Smooth muscle cell of the coronary artery (primary cell): ENCODE results near the gene ZNF804B. TPM values are rescaled to one million over a fixed set of nuclear protein-coding genes. Genes with fewer than 3 reads are reported as not detected.

ENCODE experiments used
- total RNA-seq: library from RNA; depleted of rRNA; stranded (reverse); fragments of >200 nt; gene quantifications from 2 replicates; pipeline ENCODE4 v1.2.3, GENCODE V29; 2014; ENCODE audit warnings: low replicate concordance

The ZNF804B gene
- not detected in 2 replicates for total RNA-seq

DNA sequence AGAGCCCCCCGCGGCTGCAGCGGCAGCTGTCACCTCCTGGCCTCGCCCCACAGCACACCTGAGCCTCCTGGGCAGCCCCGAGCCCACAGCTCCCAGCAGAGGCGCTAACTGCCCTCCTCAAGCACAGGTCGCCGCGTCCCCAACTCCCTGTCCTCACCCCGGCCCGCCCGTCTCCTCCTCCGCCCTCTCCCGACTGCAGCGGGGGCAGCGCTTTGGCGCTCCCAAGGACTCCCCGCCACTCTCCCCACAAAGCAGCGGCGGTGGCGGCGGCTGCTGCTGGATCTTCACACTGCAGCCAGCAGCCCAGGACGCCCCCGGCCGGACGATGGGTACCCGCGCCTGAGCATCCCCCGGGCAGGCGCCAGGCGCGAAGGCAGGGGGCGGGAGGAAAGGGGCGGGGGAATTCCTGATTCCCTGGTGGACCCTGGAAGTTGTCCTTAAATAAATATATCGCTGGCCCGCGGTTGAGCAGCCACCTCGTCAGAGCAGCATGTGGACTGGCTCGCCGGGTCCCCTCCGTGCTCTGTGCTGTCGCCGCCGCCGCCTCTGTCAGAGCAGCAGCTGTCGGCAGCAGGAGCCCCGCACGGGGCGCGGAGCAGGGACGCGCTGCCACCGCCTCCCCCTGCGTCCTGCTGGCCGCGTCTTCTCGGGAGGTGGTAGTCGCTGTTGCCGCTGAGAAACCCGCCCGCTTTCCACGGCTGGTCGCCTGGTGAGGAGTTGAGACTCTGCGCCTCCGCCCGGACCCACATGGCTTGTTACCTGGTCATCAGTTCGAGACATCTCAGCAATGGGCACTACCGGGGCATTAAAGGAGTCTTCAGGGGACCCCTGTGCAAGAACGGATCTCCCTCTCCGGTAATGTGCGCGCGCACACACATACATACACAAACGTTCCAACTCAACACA lies at the start of gene ZNF804B:
ZNF804B (plus strand) TSS at position 471 of the 906 bp plus-strand sequence; CDS start at position 748, 277 bp downstream.

DNA sequence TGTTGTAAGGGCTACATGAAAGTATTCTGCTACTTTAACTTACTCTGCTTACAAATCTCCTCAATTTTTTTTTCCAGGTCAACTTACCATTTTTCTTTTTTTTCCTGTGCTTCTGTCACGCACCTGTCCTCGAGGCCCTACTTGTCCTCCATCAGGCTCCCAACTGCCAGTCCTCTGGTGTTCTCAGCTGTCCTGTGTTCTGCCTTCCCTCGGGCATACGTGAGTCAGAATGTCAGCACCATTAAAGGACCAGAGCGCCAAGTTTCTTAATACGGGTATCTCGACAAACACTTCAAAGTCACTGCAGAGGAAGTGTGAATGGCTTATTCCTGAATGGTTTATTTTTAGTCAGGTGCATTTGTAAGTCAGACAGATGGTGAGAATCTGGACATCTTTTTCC lies 36.1 kb downstream of the ZNF804B start, which contains the start of gene TEX47:
TEX47 (minus strand) TSS at position 185 of the 400 bp plus-strand sequence. CDS start 795 bp downstream, outside the sequence.

Other genes starting within 250 kb of the ZNF804B start
- gene TEX47, start 36.0 kb downstream of the ZNF804B start, total RNA-seq, result not detected in 2 replicates